Prostate gland (tissue), 2 donors: Measurements from ENCODE around the gene SASH1. TPM values are rescaled to one million over a fixed set of nuclear protein-coding genes. Genes with fewer than 3 reads are reported as not detected.

Experiments
- DNase-seq: peaks from one replicate; pipeline ENCODE4 v3.0.0-alpha.2; 2019; ENCODE audit warnings: low spot score
- H3K27ac ChIP-seq, 2 donors: fragments of 200-600 bp; sonication (generic); 2 replicates each; pipeline ENCODE4 v1.5.1; 2017 to 2019
- H3K27me3 ChIP-seq: fragments of 200-600 bp; sonication (generic); replicated peaks from 2 replicates; pipeline ENCODE4 v1.5.1; 2019; ENCODE audit not compliant: insufficient read depth
- H3K36me3 ChIP-seq, 2 donors: fragments of 200-600 bp; sonication (generic); 1 replicate in 1 of 2; 2 replicates in 1 of 2; pipeline versions ENCODE4 v1.5.1 to v1.8.1; 2017 to 2019
- H3K4me1 ChIP-seq: fragments of 200-600 bp; sonication (generic); replicated peaks from 2 replicates; pipeline ENCODE4 v1.5.1; 2019
- H3K4me3 ChIP-seq, 2 donors: fragments of 200-600 bp; sonication (generic); 2 replicates each; pipeline ENCODE4 v1.5.1; 2017 to 2019
- H3K9me3 ChIP-seq: fragments of 200-600 bp; sonication (generic); 2 replicates; pipeline ENCODE4 v1.5.1; 2017
- POLR2A ChIP-seq: fragments of 450-650 bp; IDR thresholded peaks from one replicate; pipeline ENCODE4 v1.6.1; 2016; ENCODE audit warnings: antibody characterized with exemption, mild to moderate bottlenecking
- POLR2AphosphoS5 ChIP-seq: sonication (generic); formaldehyde crosslinking; IDR thresholded peaks from one replicate; pipeline ENCODE4 v1.6.1; 2017; ENCODE audit warnings: antibody characterized with exemption
- WGBS: methylation state at CpG from one replicate; pipeline ENCODE4 v1.1.5; 2018; 5-methylcytosine and 5-hydroxymethylcytosine counted together
- intact Hi-C: fragments of 100-400 bp; cut with DNase I; formaldehyde crosslinking; loops from one replicate; pipeline ENCODE4 v1.14.2; 2022
- total RNA-seq, 2 donors: library from RNA; depleted of rRNA; stranded (reverse); fragments of >200 nt; gene quantifications; one replicate each; pipeline ENCODE4 v1.1.0, GENCODE V29; 2016
- TF ChIP-seq, protein P1 (sequence below), 4 experiments: fragments of 200-600 bp in 2 of 4; fragments of 450-650 bp in 2 of 4; sonication (generic) in 2 of 4; IDR thresholded peaks; 1 replicate in 3 of 4; 2 replicates in 1 of 4; pipeline ENCODE4 v1.5.1; 2016 to 2019; ENCODE audit warnings: antibody characterized with exemption in 4 of 4, mild to moderate bottlenecking in 2 of 4, moderate library complexity in 2 of 4

The SASH1 gene
- total RNA-seq, 2 donors from 2014 or later = 34.3 to 48.6 TPM

DNA sequence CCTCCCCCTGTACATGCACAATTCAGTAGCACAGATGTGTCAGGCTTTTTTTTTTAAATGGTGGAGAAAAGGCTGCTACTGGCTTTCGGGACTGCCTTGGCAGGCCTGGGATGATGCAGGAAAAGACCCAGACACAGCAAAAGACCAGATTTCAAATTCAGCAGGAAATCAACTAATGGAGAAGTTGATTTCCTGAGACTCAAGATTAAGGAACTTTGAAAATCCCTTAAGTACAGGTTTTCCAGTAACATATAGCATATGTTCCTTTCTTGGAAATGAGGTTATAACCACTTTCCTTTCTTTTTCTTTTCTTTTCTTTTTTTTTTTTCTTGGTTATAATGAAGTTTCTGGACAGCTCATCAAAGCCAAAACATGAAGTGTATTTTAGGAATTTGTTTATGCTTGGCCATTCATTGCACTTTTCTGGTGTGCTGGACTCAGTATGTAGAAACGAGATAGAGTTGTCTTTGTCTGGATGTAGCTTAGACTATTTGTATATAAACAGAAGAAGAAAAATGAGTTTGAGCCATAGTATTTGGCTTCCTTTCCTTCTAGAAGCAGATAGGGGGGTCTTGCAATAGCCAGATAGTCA, 119.4 kb downstream of the SASH1 start:
- TF ChIP-seq POLR2A = no peak
- TF ChIP-seq POLR2AphosphoS5 = no peak
- TF ChIP-seq, protein P1, sequence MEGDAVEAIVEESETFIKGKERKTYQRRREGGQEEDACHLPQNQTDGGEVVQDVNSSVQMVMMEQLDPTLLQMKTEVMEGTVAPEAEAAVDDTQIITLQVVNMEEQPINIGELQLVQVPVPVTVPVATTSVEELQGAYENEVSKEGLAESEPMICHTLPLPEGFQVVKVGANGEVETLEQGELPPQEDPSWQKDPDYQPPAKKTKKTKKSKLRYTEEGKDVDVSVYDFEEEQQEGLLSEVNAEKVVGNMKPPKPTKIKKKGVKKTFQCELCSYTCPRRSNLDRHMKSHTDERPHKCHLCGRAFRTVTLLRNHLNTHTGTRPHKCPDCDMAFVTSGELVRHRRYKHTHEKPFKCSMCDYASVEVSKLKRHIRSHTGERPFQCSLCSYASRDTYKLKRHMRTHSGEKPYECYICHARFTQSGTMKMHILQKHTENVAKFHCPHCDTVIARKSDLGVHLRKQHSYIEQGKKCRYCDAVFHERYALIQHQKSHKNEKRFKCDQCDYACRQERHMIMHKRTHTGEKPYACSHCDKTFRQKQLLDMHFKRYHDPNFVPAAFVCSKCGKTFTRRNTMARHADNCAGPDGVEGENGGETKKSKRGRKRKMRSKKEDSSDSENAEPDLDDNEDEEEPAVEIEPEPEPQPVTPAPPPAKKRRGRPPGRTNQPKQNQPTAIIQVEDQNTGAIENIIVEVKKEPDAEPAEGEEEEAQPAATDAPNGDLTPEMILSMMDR (IDR thresholded peaks at IDR 0.05) = no peak
- Histone ChIP-seq H3K4me1 (no peaks in the 10 kb centered on the region), H3K27ac (no peak overlapping the region), H3K9me3 (no peaks in the 10 kb centered on the region), H3K27me3 (no peaks in the 10 kb centered on the region), H3K36me3 (no peaks in the 10 kb centered on the region), H3K4me3 (no peak overlapping the region)
- WGBS = 57% methylated on average over 2 of the region's 2 CpGs
- DNase-seq = no peak
- intact Hi-C loops = loop anchor here (10.0 kb wide), 1 partner anchor 207 kb away; no protein-coding TSS in a partner anchor

DNA sequence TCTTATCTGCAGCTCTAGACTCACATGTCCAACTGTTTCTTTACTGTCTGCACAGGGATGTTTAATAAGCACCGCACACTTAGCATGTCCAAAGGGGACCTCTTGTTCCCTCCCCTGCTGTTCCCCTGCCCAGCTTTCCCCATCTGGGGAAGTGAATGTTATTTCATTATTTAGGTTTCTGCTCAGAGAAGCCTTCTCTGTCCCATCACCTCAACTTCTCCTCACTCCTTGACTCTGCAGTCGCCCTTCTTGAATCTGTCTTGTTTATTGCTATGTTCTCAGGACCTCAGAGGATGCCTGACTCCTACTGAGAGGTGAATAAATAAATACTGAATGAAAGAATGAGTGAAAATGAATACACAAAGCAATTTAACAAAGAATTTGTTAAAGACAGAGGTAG, 121.0 kb downstream of the SASH1 start:
- Histone ChIP-seq H3K27me3 (no peaks in the 10 kb centered on the region), H3K9me3 (no peaks in the 10 kb centered on the region), H3K27ac (no peak overlapping the region), H3K36me3 (no peaks in the 10 kb centered on the region), H3K4me1 (no peaks in the 10 kb centered on the region), H3K4me3 (no peak overlapping the region)
- no peak for DNase-seq
- intact Hi-C loops = loop anchor here (1.0 to 10.0 kb wide), 2 partner anchors 209 to 286 kb away; no protein-coding TSS in a partner anchor
- TF ChIP-seq, protein P1 (IDR thresholded peaks at IDR 0.05) = no peak
- TF ChIP-seq POLR2A (no peak), POLR2AphosphoS5 (no peak)
- WGBS = 63% methylated on average over 2 of the region's 2 CpGs

DNA sequence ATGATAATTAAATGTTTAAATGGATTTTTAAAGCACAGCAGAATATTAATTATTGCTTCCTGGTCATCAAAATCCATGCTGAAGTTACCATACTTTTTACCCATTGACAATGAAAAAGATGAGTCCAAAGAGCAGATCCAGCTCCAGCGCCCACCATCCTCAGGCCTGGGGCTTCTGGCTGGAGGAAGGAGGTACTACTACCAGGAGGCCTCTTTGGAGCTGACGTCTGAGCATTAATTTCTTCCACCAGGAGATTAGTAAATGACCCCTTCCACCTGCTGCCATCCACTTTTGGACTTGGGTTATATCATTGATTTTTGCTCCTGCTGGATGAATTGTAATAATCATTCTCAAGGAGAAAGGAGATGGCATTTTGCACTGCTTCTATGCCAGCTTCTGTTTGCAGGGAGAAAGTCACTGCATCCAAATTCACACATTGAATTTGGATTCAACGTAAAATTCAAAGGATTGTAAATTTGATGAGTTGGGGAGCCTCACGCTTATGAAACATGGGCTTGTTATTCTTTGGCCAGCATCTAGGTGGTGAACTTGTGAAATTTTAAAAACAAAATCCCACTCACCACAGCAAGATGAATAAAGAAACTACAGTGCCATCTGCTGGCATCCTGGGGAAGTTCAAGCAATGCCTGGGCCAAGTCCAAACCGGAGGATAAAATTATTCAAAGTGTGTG, 121.8 kb downstream of the SASH1 start:
- H3K4me1 ChIP-seq = no peaks in the 10 kb centered on the region
- no peaks in the 10 kb centered on the region for H3K36me3 ChIP-seq
- 36% methylated on average over 5 of the region's 5 CpGs for WGBS
- intact Hi-C loops = loop anchor here (1.0 to 10.0 kb wide), 2 partner anchors 210 to 287 kb away; no protein-coding TSS in a partner anchor
- no peak overlapping the region for H3K27ac ChIP-seq
- DNase-seq = peak; percentile 47
- H3K27me3 ChIP-seq = no peaks in the 10 kb centered on the region
- TF ChIP-seq POLR2A = no peak
- TF ChIP-seq, protein P1 (IDR thresholded peaks at IDR 0.05) = peak; percentile 86 to 91 (median 88)
- TF ChIP-seq POLR2AphosphoS5 = peak; percentile 44
- no peak overlapping the region for H3K4me3 ChIP-seq
- H3K9me3 ChIP-seq = no peaks in the 10 kb centered on the region

DNA sequence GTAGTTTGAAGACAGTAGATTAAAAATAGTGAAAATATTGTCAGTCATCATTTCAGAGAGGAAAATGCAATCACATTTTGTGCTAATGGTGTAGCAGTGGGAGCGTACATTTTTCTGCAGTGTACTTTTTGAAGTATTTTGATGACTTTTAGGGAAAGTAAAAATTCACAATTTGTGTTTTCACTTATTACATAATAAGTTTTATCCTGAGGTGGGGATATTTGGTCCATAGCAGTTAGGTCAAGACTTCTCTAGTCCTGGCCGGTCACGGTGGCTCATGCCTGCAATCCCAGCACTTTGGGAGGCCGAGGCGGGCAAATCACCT, 122.3 kb downstream of the SASH1 start:
- H3K27me3 ChIP-seq = no peaks in the 10 kb centered on the region
- H3K9me3 ChIP-seq = no peaks in the 10 kb centered on the region
- TF ChIP-seq, protein P1 (IDR thresholded peaks at IDR 0.05) = no peak
- TF ChIP-seq POLR2A (no peak), POLR2AphosphoS5 (no peak)
- no peak for DNase-seq
- intact Hi-C loops = loop anchor here (10.0 kb wide), 1 partner anchor 210 kb away; no protein-coding TSS in a partner anchor
- H3K4me1 ChIP-seq = no peaks in the 10 kb centered on the region
- no peaks in the 10 kb centered on the region for H3K36me3 ChIP-seq
- WGBS = 83% methylated on average over 5 of the region's 5 CpGs
- H3K4me3 ChIP-seq = no peak overlapping the region
- H3K27ac ChIP-seq = no peak overlapping the region
